K562 (cell line): ENCODE results near the gene PCSK6. TPM values are rescaled to one million over a fixed set of nuclear protein-coding genes. Genes with fewer than 3 reads are reported as not detected.

Experiments
- ATAC-seq: fragments of 200-7000 bp; cut with Tn5 transposase; 3 replicates; pipeline ENCODE4 v1.9.1; 2020; ENCODE audit warnings: moderate library complexity
- BruUV-seq: library from RNA; stranded (reverse); fragments of 400-500 nt; replicated peaks from 2 replicates; lab custom pipeline; 2021; lab: Mats Ljungman, UMichigan
- CTCF ChIA-PET: fragments of 300-600 bp; formaldehyde crosslinking; extraction: SDS; loops from one replicate; lab custom pipeline; 2021; ENCODE audit warnings: low intra/inter-chr PET ratio; lab: Yijun Ruan, JAX
- POLR2A ChIA-PET: fragments of 300-600, 350-650 bp; sonication (Branson Sonifier 250); formaldehyde crosslinking; extraction: SDS; loops from one replicate; lab custom pipeline; 2021; ENCODE audit warnings: antibody characterized with exemption, inconsistent platforms; lab: Yijun Ruan, JAX
- DNase-seq, 4 experiments: peaks; one replicate each; pipeline versions ENCODE4 v3.0.0 to v3.0.0-alpha.2; 2011 to 2018; ENCODE audit warnings: low spot score in 3 of 4, mixed read lengths in 3 of 4; ENCODE audit errors: extremely low read depth in 1 of 4
- FAIRE-seq: peaks from 2 replicates; lab custom pipeline; 2011; peaks lifted over from hg19 to GRCh38; lab: Jason Lieb, UNC
- H2AFZ ChIP-seq: 2 replicates; pipeline ENCODE4 v1.6.0; 2011; ENCODE audit warnings: low read depth, low read length, control low read depth, inconsistent platforms
- H3K27ac ChIP-seq: fragments of 200-600 bp; 3 replicates; pipeline ENCODE4 v1.8.0; 2011; ENCODE audit warnings: low read depth, mild to moderate bottlenecking, control low read depth, inconsistent platforms, low read length, moderate library complexity, mixed read lengths; ENCODE audit errors: extremely low read depth
- H3K27me3 ChIP-seq, 2 experiments: fragments of 300-600 bp in 1 of 2; 2 replicates in 1 of 2; 3 replicates in 1 of 2; pipeline versions ENCODE4 v1.6.0 to v1.8.0; 2011; ENCODE audit warnings: inconsistent platforms in 2 of 2, low read length in 2 of 2, mild to moderate bottlenecking in 1 of 2, mixed read lengths in 1 of 2, moderate library complexity in 1 of 2; ENCODE audit not compliant: control insufficient read depth in 2 of 2, insufficient read depth in 2 of 2
- H3K36me3 ChIP-seq: fragments of 300-600 bp; 3 replicates; pipeline ENCODE4 v1.8.0; 2011; ENCODE audit warnings: mild to moderate bottlenecking, low read length, inconsistent platforms; ENCODE audit not compliant: control insufficient read depth, insufficient read depth
- H3K4me1 ChIP-seq, 2 experiments: fragments of 200-600 bp in 1 of 2; replicated peaks in 1 of 2; 2 replicates in 1 of 2; 3 replicates in 1 of 2; pipeline versions ENCODE4 v1.5.1 to v1.8.0; 2011; ENCODE audit warnings: inconsistent platforms in 2 of 2, low read length in 2 of 2, mild to moderate bottlenecking in 1 of 2, mixed read lengths in 1 of 2, moderate library complexity in 1 of 2; ENCODE audit not compliant: control insufficient read depth in 2 of 2, insufficient read depth in 2 of 2
- H3K4me2 ChIP-seq: 2 replicates; pipeline ENCODE4 v1.6.1; 2011; ENCODE audit warnings: low read length, control low read depth, inconsistent platforms, mixed read lengths; ENCODE audit not compliant: insufficient read depth
- H3K4me3 ChIP-seq: fragments of 200-600 bp; sonication (generic), shearing (Covaris generic); 2 replicates; pipeline ENCODE4 v1.5.1; 2016; ENCODE audit warnings: control low read depth, inconsistent platforms
- H3K79me2 ChIP-seq: fragments of 200-600 bp; 3 replicates; pipeline ENCODE4 v1.8.0; 2011; ENCODE audit warnings: low read length, inconsistent platforms; ENCODE audit not compliant: control insufficient read depth, insufficient read depth
- H3K9ac ChIP-seq, 2 experiments: 2 replicates each; pipeline versions ENCODE4 v1.6.0 to v1.6.1; 2011; ENCODE audit warnings: low read depth in 2 of 2, low read length in 2 of 2, control low read depth in 1 of 2, inconsistent platforms in 1 of 2, mild to moderate bottlenecking in 1 of 2, mixed read lengths in 1 of 2; ENCODE audit not compliant: insufficient read depth in 1 of 2
- H3K9me1 ChIP-seq: one replicate; pipeline ENCODE4 v1.6.0; 2011; ENCODE audit warnings: inconsistent platforms, mild to moderate bottlenecking, low read length, moderate library complexity; ENCODE audit not compliant: control insufficient read depth, insufficient read depth
- H3K9me3 ChIP-seq: replicated peaks from 2 replicates; pipeline ENCODE4 v1.5.1; 2011; ENCODE audit warnings: low read depth, low read length, inconsistent platforms; ENCODE audit not compliant: control insufficient read depth, insufficient read depth
- H4K20me1 ChIP-seq: replicated peaks from 2 replicates; pipeline ENCODE4 v1.6.1; 2011; ENCODE audit warnings: low read length, inconsistent platforms, mixed read lengths; ENCODE audit not compliant: control insufficient read depth, insufficient read depth
- CC2D1A ChIP-seq: fragments of 450-650 bp; IDR thresholded peaks from 2 replicates; pipeline ENCODE4 v1.6.1; 2017; ENCODE audit warnings: mild to moderate bottlenecking
- KDM2B ChIP-seq: fragments of 250-450 bp; sonication (Bioruptor Pico); IDR thresholded peaks from 2 replicates; pipeline ENCODE4 v1.8.0; 2021; ENCODE audit warnings: mild to moderate bottlenecking, moderate library complexity
- MTA3 ChIP-seq: fragments of 450-650 bp; formaldehyde crosslinking; IDR thresholded peaks from 2 replicates; pipeline ENCODE4 v1.6.1; 2017; ENCODE audit warnings: mild to moderate bottlenecking, borderline replicate concordance
- NR2C1 ChIP-seq, 2 experiments: fragments of 450-650 bp; IDR thresholded peaks; 2 replicates each; pipeline ENCODE4 v1.6.1; 2017; ENCODE audit warnings: mild to moderate bottlenecking in 2 of 2, antibody characterized with exemption in 1 of 2, inconsistent platforms in 1 of 2, missing compliant biosample characterization in 1 of 2, missing genetic modification characterization in 1 of 2
- PTBP1 ChIP-seq: fragments of 200-400 bp; formaldehyde crosslinking; IDR thresholded peaks from 2 replicates; pipeline ENCODE4 v1.6.1; 2017; ENCODE audit warnings: low read depth, low read length
- RBM14 ChIP-seq: fragments of 200-400 bp; formaldehyde crosslinking; IDR thresholded peaks from 2 replicates; pipeline ENCODE4 v1.6.1; 2018; ENCODE audit warnings: low read depth, mild to moderate bottlenecking, low read length, moderate library complexity, borderline replicate concordance; ENCODE audit not compliant: insufficient read depth
- YY1 ChIP-seq, 3 experiments: IDR thresholded peaks; 2 replicates each; pipeline ENCODE4 v1.6.1; 2011; ENCODE audit warnings: low read length in 2 of 3, mild to moderate bottlenecking in 2 of 3, moderate library complexity in 2 of 3, borderline replicate concordance in 1 of 3, control low read depth in 1 of 3, low read depth in 1 of 3; ENCODE audit not compliant: insufficient read depth in 3 of 3, insufficient replicate concordance in 2 of 3, control insufficient read depth in 1 of 3, insufficient read length in 1 of 3; ENCODE audit errors: extremely low read depth in 1 of 3
- ZNF184 ChIP-seq: sonication (generic); formaldehyde crosslinking; IDR thresholded peaks from 2 replicates; pipeline ENCODE4 v1.5.0; 2020; ENCODE audit warnings: missing genetic modification reagents
- ZNF274 ChIP-seq: IDR thresholded peaks from 2 replicates; pipeline ENCODE4 v1.6.1; 2011; ENCODE audit warnings: low read depth, mild to moderate bottlenecking, low read length, moderate library complexity, borderline replicate concordance
- ZNF644 ChIP-seq: fragments of 200-800 bp; sonication (Bioruptor generic); IDR thresholded peaks from 2 replicates; pipeline ENCODE4 v1.6.1; 2016; ENCODE audit warnings: low read depth, missing genetic modification characterization, missing compliant biosample characterization
- ZNF668 ChIP-seq: fragments of 250-450 bp; sonication (Bioruptor Pico); IDR thresholded peaks from 2 replicates; pipeline ENCODE4 v1.8.0; 2022; ENCODE audit warnings: mild to moderate bottlenecking, inconsistent platforms
- ZNF699 ChIP-seq: fragments of 250-450 bp; sonication (Bioruptor Pico); IDR thresholded peaks from 2 replicates; pipeline ENCODE4 v1.8.0; 2021; ENCODE audit warnings: mild to moderate bottlenecking, moderate library complexity; ENCODE audit not compliant: insufficient replicate concordance
- ZNF717 ChIP-seq: fragments of 250-450 bp; sonication (Bioruptor Pico); IDR thresholded peaks from 2 replicates; pipeline ENCODE4 v1.5.0; 2021
- ZNF764 ChIP-seq: fragments of 250-450 bp; sonication (Bioruptor Pico); IDR thresholded peaks from 2 replicates; pipeline ENCODE4 v1.4.0; 2020; ENCODE audit warnings: low read depth, mild to moderate bottlenecking, moderate library complexity
- WGBS: fragments of 100-300 bp; shearing (Covaris generic); methylation state at CpG from one replicate; pipeline ENCODE4 v1.1.6; 2016; ENCODE audit warnings: low coverage, mixed read lengths; ENCODE audit not compliant: insufficient coverage; ENCODE audit errors: missing lambda C conversion rate; 5-methylcytosine and 5-hydroxymethylcytosine counted together
- in situ Hi-C: fragments of 300-500 bp; cut with MboI; formaldehyde crosslinking; loops from 4 replicates; pipeline ENCODE4 v1.15.0; 2018; ENCODE audit warnings: inconsistent platforms, mixed read lengths
- intact Hi-C: fragments of 100-400 bp; cut with micrococcal nuclease; formaldehyde crosslinking; loops from 2 replicates; pipeline ENCODE4 v1.14.2; 2022
- polyA plus RNA-seq, 8 experiments: library from polyadenylated mRNA; depleted of rRNA in 4 of 8; stranded (reverse) in 5 of 8; unstranded in 3 of 8; fragments of >200 nt; fragmentation: Nextera tagmentation in 2 of 8; fragmentation: Illumina TruSeq in 1 of 8; extraction: Ambion mirVana in 2 of 8; extraction: Trizol in 1 of 8; gene quantifications; 2 replicates each; pipeline versions ENCODE4 v1.2.1 to v1.2.3, GENCODE V29; 2011 to 2014; ENCODE audit warnings: inconsistent platforms in 1 of 8, missing spikeins in 1 of 8
- total RNA-seq, 7 experiments: library from RNA; depleted of rRNA in 6 of 7; stranded (reverse); fragments of >200 nt in 6 of 7; fragmentation: Illumina TruSeq in 2 of 7; extraction: Trizol in 2 of 7; gene quantifications; 2 replicates each; pipeline versions ENCODE4 v1.2.1 to v1.2.3, GENCODE V29; 2011 to 2021; ENCODE audit warnings: low replicate concordance in 1 of 7
- TF ChIP-seq, protein P1 (sequence below): fragments of 200-400 bp; formaldehyde crosslinking; IDR thresholded peaks from 2 replicates; pipeline ENCODE4 v1.6.1; 2017; ENCODE audit warnings: mild to moderate bottlenecking, low read depth, low read length, moderate library complexity
- TF ChIP-seq, protein P2 (sequence below): sonication (generic); formaldehyde crosslinking; IDR thresholded peaks from 2 replicates; pipeline ENCODE4 v1.8.1; 2023; ENCODE audit warnings: missing genetic modification reagents, mild to moderate bottlenecking, borderline replicate concordance

Gene PCSK6
- total and polyA plus RNA-seq, 9 of the 15 experiments (the other 6 are each of a cell fraction or from before 2014, with no cell fraction given), result 2.2 to 32.6 (median 14.5) TPM

DNA sequence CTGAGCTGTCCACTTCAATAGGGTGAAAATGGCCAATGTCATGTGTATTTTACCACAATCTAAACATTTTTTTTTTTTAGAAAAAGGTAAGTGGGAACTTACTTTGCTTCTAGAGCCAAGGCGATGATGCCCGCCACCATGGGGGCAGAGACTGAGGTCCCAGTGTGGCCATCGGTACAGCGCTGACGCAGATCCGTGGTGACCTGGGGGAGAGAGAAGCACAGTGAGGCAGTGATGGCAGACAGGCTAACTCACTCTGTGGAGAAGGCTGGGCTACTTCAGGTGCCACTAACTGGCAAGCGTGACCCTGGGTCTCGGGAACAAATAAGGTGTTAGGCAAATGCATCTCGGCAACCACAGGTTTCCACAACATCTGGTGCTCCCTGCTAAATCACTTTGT lies 100.1 kb downstream of the PCSK6 start:
- no peaks in the 10 kb centered on the region for H3K4me1 ChIP-seq
- 35% methylated on average over 8 of the region's 9 CpGs for WGBS
- H3K9me1 ChIP-seq, result no peaks in the 10 kb centered on the region
- no TSS peak for BruUV-seq
- ChIA-PET CTCF (no interaction called here), POLR2A (no interaction called here)
- peaks cover 0 to 29% of the 10 kb centered on the region in 2 experiments; a peak in 3 of 5 replicates for H3K27me3 ChIP-seq
- no peak overlapping the region for H3K4me3 ChIP-seq
- H3K27ac ChIP-seq, result no peak overlapping the region
- FAIRE-seq (no peak), DNase-seq (no peak), ATAC-seq (no peak)
- intact Hi-C loops (no loop called here), in situ Hi-C loops (no loop called here)
- H3K9ac ChIP-seq, result no peak overlapping the region
- H4K20me1 ChIP-seq, result peaks cover 2% of the 10 kb centered on the region; the same call in 1 of the 2 replicates
- H3K4me2 ChIP-seq, result no peak overlapping the region
- H2AFZ ChIP-seq, result no peak overlapping the region
- H3K36me3 ChIP-seq, result peaks cover 27% of the 10 kb centered on the region; the same call in 1 of the 3 replicates
- no peaks in the 10 kb centered on the region for H3K9me3 ChIP-seq
- TF ChIP-seq ZNF717, result no peak
- TF ChIP-seq PTBP1, result no peak
- no peak for TF ChIP-seq CC2D1A
- TF ChIP-seq ZNF764, result no peak
- TF ChIP-seq ZNF274, result no peak
- no peak for TF ChIP-seq ZNF184 (CRISPR knock-in tag)
- no peak for TF ChIP-seq ZNF668 (CRISPR knock-in tag)
- TF ChIP-seq, protein P1, sequence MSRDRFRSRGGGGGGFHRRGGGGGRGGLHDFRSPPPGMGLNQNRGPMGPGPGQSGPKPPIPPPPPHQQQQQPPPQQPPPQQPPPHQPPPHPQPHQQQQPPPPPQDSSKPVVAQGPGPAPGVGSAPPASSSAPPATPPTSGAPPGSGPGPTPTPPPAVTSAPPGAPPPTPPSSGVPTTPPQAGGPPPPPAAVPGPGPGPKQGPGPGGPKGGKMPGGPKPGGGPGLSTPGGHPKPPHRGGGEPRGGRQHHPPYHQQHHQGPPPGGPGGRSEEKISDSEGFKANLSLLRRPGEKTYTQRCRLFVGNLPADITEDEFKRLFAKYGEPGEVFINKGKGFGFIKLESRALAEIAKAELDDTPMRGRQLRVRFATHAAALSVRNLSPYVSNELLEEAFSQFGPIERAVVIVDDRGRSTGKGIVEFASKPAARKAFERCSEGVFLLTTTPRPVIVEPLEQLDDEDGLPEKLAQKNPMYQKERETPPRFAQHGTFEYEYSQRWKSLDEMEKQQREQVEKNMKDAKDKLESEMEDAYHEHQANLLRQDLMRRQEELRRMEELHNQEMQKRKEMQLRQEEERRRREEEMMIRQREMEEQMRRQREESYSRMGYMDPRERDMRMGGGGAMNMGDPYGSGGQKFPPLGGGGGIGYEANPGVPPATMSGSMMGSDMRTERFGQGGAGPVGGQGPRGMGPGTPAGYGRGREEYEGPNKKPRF, result no peak
- no peak for TF ChIP-seq NR2C1 (IDR thresholded peaks at IDR 0.05)
- TF ChIP-seq NR2C1 (tag; IDR thresholded peaks at IDR 0.05), result no peak
- TF ChIP-seq YY1 (IDR thresholded peaks at IDR 0.05; ENCODE audit: borderline replicate concordance in 1 of 3, control insufficient read depth in 1 of 3, extremely low read depth in 1 of 3, insufficient read depth in 3 of 3, insufficient read length in 1 of 3, insufficient replicate concordance in 2 of 3, low read depth in 1 of 3, low read length in 2 of 3), result no peak
- no peak for TF ChIP-seq ZNF699 (CRISPR knock-in tag)
- no peak for TF ChIP-seq KDM2B (CRISPR knock-in tag)
- TF ChIP-seq, protein P2, sequence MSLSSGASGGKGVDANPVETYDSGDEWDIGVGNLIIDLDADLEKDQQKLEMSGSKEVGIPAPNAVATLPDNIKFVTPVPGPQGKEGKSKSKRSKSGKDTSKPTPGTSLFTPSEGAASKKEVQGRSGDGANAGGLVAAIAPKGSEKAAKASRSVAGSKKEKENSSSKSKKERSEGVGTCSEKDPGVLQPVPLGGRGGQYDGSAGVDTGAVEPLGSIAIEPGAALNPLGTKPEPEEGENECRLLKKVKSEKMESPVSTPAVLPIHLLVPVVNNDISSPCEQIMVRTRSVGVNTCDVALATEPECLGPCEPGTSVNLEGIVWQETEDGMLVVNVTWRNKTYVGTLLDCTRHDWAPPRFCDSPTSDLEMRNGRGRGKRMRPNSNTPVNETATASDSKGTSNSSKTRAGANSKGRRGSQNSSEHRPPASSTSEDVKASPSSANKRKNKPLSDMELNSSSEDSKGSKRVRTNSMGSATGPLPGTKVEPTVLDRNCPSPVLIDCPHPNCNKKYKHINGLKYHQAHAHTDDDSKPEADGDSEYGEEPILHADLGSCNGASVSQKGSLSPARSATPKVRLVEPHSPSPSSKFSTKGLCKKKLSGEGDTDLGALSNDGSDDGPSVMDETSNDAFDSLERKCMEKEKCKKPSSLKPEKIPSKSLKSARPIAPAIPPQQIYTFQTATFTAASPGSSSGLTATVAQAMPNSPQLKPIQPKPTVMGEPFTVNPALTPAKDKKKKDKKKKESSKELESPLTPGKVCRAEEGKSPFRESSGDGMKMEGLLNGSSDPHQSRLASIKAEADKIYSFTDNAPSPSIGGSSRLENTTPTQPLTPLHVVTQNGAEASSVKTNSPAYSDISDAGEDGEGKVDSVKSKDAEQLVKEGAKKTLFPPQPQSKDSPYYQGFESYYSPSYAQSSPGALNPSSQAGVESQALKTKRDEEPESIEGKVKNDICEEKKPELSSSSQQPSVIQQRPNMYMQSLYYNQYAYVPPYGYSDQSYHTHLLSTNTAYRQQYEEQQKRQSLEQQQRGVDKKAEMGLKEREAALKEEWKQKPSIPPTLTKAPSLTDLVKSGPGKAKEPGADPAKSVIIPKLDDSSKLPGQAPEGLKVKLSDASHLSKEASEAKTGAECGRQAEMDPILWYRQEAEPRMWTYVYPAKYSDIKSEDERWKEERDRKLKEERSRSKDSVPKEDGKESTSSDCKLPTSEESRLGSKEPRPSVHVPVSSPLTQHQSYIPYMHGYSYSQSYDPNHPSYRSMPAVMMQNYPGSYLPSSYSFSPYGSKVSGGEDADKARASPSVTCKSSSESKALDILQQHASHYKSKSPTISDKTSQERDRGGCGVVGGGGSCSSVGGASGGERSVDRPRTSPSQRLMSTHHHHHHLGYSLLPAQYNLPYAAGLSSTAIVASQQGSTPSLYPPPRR (CRISPR knock-in tag), result no peak
- no peak for TF ChIP-seq RBM14
- no peak for TF ChIP-seq MTA3
- no peak for TF ChIP-seq ZNF644 (tag)
- no peaks in the 10 kb centered on the region for H3K79me2 ChIP-seq
